CD4-positive, CD25-positive, alpha-beta regulatory T cell (primary cell): ENCODE measurements around the gene FITM2. TPM values are rescaled to one million over a fixed set of nuclear protein-coding genes. Genes with fewer than 3 reads are reported as not detected.

Experiments
- ATAC-seq, 2 donors: fragments of 150-1000 bp; cut with Tn5 transposase; one replicate each; pipeline ENCODE4 v1.10.0; 2021; ENCODE audit warnings: low read depth in 2 of 2, moderate number of reproducible peaks in 2 of 2, moderate library complexity in 1 of 2
- DNase-seq, 3 donors: peaks; one replicate each; pipeline versions ENCODE4 v3.0.0 to v3.0.0-alpha.2; 2012 to 2022; ENCODE audit warnings: mixed read lengths in 1 of 3
- H3K27ac ChIP-seq: one replicate; pipeline ENCODE4 v1.7.0; 2013; ENCODE audit warnings: mild to moderate bottlenecking, low read length; ENCODE audit not compliant: insufficient read depth, poor library complexity, severe bottlenecking
- H3K27me3 ChIP-seq: one replicate; pipeline ENCODE4 v1.7.0; 2013; ENCODE audit warnings: low read length; ENCODE audit not compliant: control insufficient read depth, insufficient read depth
- H3K36me3 ChIP-seq: one replicate; pipeline ENCODE4 v1.7.0; 2013; ENCODE audit warnings: mild to moderate bottlenecking, low read length, moderate library complexity; ENCODE audit not compliant: control insufficient read depth, insufficient read depth
- H3K4me1 ChIP-seq: 2 replicates; pipeline ENCODE4 v1.7.0; 2013; ENCODE audit warnings: mild to moderate bottlenecking, low read length; ENCODE audit not compliant: insufficient read depth, control insufficient read depth, poor library complexity, severe bottlenecking
- H3K4me3 ChIP-seq: one replicate; pipeline ENCODE4 v1.7.0; 2013; ENCODE audit warnings: low read depth, mild to moderate bottlenecking, low read length, moderate library complexity
- H3K9me3 ChIP-seq, 2 experiments: 1 replicate in 1 of 2; 2 replicates in 1 of 2; pipeline ENCODE4 v1.7.0; 2013; ENCODE audit warnings: low read length in 2 of 2, mild to moderate bottlenecking in 1 of 2, moderate library complexity in 1 of 2; ENCODE audit not compliant: control insufficient read depth in 2 of 2
- H3K27ac Mint-ChIP-seq, 3 donors: one replicate each; pipeline ENCODE4 v1.8.0; 2020 to 2022; ENCODE audit warnings: mild to moderate bottlenecking in 3 of 3, mixed read lengths in 3 of 3, moderate library complexity in 2 of 3
- H3K27me3 Mint-ChIP-seq: one replicate; pipeline ENCODE4 v1.8.0; 2022; ENCODE audit warnings: mild to moderate bottlenecking, mixed read lengths
- H3K36me3 Mint-ChIP-seq: one replicate; pipeline ENCODE4 v1.8.0; 2020; ENCODE audit warnings: mixed read lengths
- H3K4me1 Mint-ChIP-seq, 4 donors: one replicate each; pipeline ENCODE4 v1.8.0; 2020 to 2022; ENCODE audit warnings: mixed read lengths in 4 of 4, mild to moderate bottlenecking in 1 of 4
- H3K4me3 Mint-ChIP-seq, 4 donors: one replicate each; pipeline ENCODE4 v1.8.0; 2020 to 2022; ENCODE audit warnings: mild to moderate bottlenecking in 4 of 4, mixed read lengths in 4 of 4, moderate library complexity in 3 of 4
- H3K9me3 Mint-ChIP-seq, 7 donors: one replicate each; pipeline ENCODE4 v1.8.0; 2020 to 2022; ENCODE audit warnings: mixed read lengths in 7 of 7, mild to moderate bottlenecking in 3 of 7, moderate library complexity in 2 of 7
- polyA plus RNA-seq, 4 donors: library from polyadenylated mRNA; unstranded; fragments of 300-500 nt; fragmentation: Illumina TruSeq; gene quantifications; one replicate each; pipeline ENCODE4 v1.2.3, GENCODE V29; 2021
- total RNA-seq: library from RNA; stranded (reverse); gene quantifications from one replicate; pipeline ENCODE4 v1.2.3, GENCODE V29; 2022

The FITM2 gene
- total and polyA plus RNA-seq, 5 donors from 2014 or later, result 0.73 to 4.4 (median 1.3) TPM

DNA sequence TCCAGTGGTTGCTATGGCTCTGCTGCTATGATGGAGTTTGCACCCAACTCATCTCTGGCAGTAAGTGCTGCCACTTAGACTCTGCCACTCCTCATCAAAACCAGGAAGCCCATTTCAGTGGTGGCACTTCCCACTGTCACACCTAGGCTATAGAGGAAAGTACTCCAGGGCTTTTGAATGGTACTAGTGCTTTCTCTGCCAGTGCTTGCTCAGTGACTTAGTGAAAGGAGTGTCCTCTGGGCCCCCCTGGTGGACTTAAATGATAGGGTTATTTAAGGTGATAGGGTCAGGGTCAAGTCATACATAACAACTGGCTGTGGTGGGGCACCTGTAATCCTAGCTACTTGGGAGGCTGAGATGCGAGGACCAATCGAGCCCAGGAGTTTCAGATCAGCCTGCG lies 22.8 kb downstream of the FITM2 start:
- Histone ChIP-seq H3K4me3 (no peak overlapping the region), H3K27me3 (no peaks in the 10 kb centered on the region), H3K9me3 (no peaks in the 10 kb centered on the region), H3K27ac (no peak overlapping the region), H3K36me3 (peaks cover 2% of the 10 kb centered on the region), H3K4me1 (no peaks in the 10 kb centered on the region)
- H3K27ac Mint-ChIP-seq, result no peak overlapping the region
- H3K9me3 Mint-ChIP-seq, result no peaks in the 10 kb centered on the region
- ATAC-seq (peak in 1 of 2 donors; percentile 34), DNase-seq (peak in 2 of 3 donors; percentile 22 to 35)
- H3K4me3 Mint-ChIP-seq, result no peak overlapping the region
- H3K4me1 Mint-ChIP-seq, result no peaks in the 10 kb centered on the region
- H3K36me3 Mint-ChIP-seq, result peaks cover 29% of the 10 kb centered on the region
- H3K27me3 Mint-ChIP-seq, result no peaks in the 10 kb centered on the region

GRCh38 chr20:44287272-44288097 lies 23.5 kb downstream of the FITM2 start:
- Mint-ChIP-seq H3K4me3 (no peak overlapping the region), H3K27ac (no peak overlapping the region), H3K4me1 (no peaks in the 10 kb centered on the region), H3K9me3 (no peaks in the 10 kb centered on the region), H3K36me3 (peaks cover 29% of the 10 kb centered on the region), H3K27me3 (no peaks in the 10 kb centered on the region)
- peaks cover 2% of the 10 kb centered on the region for H3K36me3 ChIP-seq
- no peaks in the 10 kb centered on the region for H3K9me3 ChIP-seq
- DNase-seq (no peak), ATAC-seq (no peak)
- H3K27me3 ChIP-seq, result no peaks in the 10 kb centered on the region
- H3K4me3 ChIP-seq, result no peak overlapping the region
- no peaks in the 10 kb centered on the region for H3K4me1 ChIP-seq
- H3K27ac ChIP-seq, result no peak overlapping the region

DNA sequence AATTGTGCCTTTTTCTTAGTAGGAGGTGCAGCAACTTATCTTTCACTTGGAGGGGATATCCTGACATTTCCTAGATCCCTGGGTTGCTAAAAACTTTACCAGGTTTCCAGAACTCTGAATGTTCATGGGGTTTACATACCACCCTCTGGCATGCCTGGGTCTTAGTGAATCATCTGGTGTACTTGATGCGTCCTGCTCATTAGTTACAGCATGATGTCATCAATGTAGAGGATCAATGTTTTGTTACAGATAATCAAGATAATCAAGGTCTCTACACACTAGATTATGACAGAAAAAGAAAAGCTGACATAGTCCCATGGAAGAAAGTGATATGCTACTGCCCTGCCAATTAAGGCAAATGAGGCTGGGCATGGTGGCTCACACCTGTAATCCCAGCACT lies 27.0 kb downstream of the FITM2 start:
- H3K36me3 Mint-ChIP-seq, result peaks cover 13% of the 10 kb centered on the region
- H3K27ac Mint-ChIP-seq, result no peak overlapping the region
- H3K27me3 Mint-ChIP-seq, result no peaks in the 10 kb centered on the region

GRCh38 chr20:44282192-44282591 lies 28.8 kb downstream of the FITM2 start:
- H3K27ac Mint-ChIP-seq, result no peak overlapping the region
- Histone ChIP-seq H3K36me3 (no peaks in the 10 kb centered on the region), H3K4me3 (no peak overlapping the region), H3K27ac (no peak overlapping the region), H3K9me3 (no peaks in the 10 kb centered on the region), H3K4me1 (no peaks in the 10 kb centered on the region), H3K27me3 (no peaks in the 10 kb centered on the region)
- ATAC-seq (no peak), DNase-seq (no peak)
- H3K4me1 Mint-ChIP-seq, result peaks cover 0 to 3% (median 0%) of the 10 kb centered on the region in 4 donors
- H3K27me3 Mint-ChIP-seq, result no peaks in the 10 kb centered on the region
- H3K36me3 Mint-ChIP-seq, result peaks cover 13% of the 10 kb centered on the region
- no peak overlapping the region for H3K4me3 Mint-ChIP-seq
- peaks cover 0 to 3% (median 0%) of the 10 kb centered on the region in 7 donors for H3K9me3 Mint-ChIP-seq

More for the DNA sequence above, 27.0 kb downstream of the FITM2 start:
- no peaks in the 10 kb centered on the region for H3K9me3 ChIP-seq
- Mint-ChIP-seq H3K9me3 (peaks cover 0 to 2% (median 0%) of the 10 kb centered on the region in 7 donors), H3K4me1 (peaks cover 0 to 3% (median 0%) of the 10 kb centered on the region in 4 donors), H3K4me3 (no peak overlapping the region)
- DNase-seq, result no peak
- no peaks in the 10 kb centered on the region for H3K27me3 ChIP-seq
- no peak for ATAC-seq
- no peak overlapping the region for H3K4me3 ChIP-seq
- H3K4me1 ChIP-seq, result no peaks in the 10 kb centered on the region
- no peaks in the 10 kb centered on the region for H3K36me3 ChIP-seq
- no peak overlapping the region for H3K27ac ChIP-seq

GRCh38 chr20:44280387-44280786 lies 30.6 kb downstream of the FITM2 start:
- H3K4me3 Mint-ChIP-seq, result no peak overlapping the region
- Histone ChIP-seq H3K36me3 (no peaks in the 10 kb centered on the region), H3K9me3 (no peaks in the 10 kb centered on the region), H3K4me1 (no peaks in the 10 kb centered on the region), H3K27me3 (no peaks in the 10 kb centered on the region), H3K4me3 (no peak overlapping the region), H3K27ac (no peak overlapping the region)
- peaks cover 21% of the 10 kb centered on the region for H3K36me3 Mint-ChIP-seq
- peaks cover 0 to 3% (median 0%) of the 10 kb centered on the region in 4 donors for H3K4me1 Mint-ChIP-seq
- H3K27ac Mint-ChIP-seq, result no peak overlapping the region
- ATAC-seq (no peak), DNase-seq (no peak)
- H3K27me3 Mint-ChIP-seq, result no peaks in the 10 kb centered on the region
- H3K9me3 Mint-ChIP-seq, result peaks cover 0 to 3% (median 0%) of the 10 kb centered on the region in 7 donors

- Histone ChIP-seq H3K9me3 (no peaks in the 10 kb centered on the region), H3K36me3 (no peaks in the 10 kb centered on the region), H3K27me3 (no peaks in the 10 kb centered on the region), H3K27ac (no peak overlapping the region), H3K4me1 (no peaks in the 10 kb centered on the region), H3K4me3 (no peak overlapping the region)
- H3K27ac Mint-ChIP-seq, result peak overlapping the region in 1 of 3 donors; percentile 14
- H3K27me3 Mint-ChIP-seq, result no peaks in the 10 kb centered on the region
- H3K4me1 Mint-ChIP-seq, result peaks cover 0 to 3% (median 0%) of the 10 kb centered on the region in 4 donors
- H3K36me3 Mint-ChIP-seq, result peaks cover 21% of the 10 kb centered on the region
- H3K4me3 Mint-ChIP-seq, result no peak overlapping the region
- no peak for DNase-seq
- ATAC-seq, result no peak
- H3K9me3 Mint-ChIP-seq, result peaks cover 0 to 3% (median 0%) of the 10 kb centered on the region in 7 donors
Observed at GRCh38 chr20:44279228-44279627, 31.8 kb downstream of the FITM2 start.

- Histone ChIP-seq H3K4me1 (no peaks in the 10 kb centered on the region), H3K27ac (no peak overlapping the region), H3K27me3 (no peaks in the 10 kb centered on the region), H3K4me3 (no peak overlapping the region), H3K9me3 (no peaks in the 10 kb centered on the region), H3K36me3 (no peaks in the 10 kb centered on the region)
- ATAC-seq (no peak), DNase-seq (no peak)
- H3K9me3 Mint-ChIP-seq, result peaks cover 0 to 3% (median 0%) of the 10 kb centered on the region in 7 donors
- H3K27ac Mint-ChIP-seq, result no peak overlapping the region
- H3K4me3 Mint-ChIP-seq, result no peak overlapping the region
- peaks cover 26% of the 10 kb centered on the region for H3K36me3 Mint-ChIP-seq
- no peaks in the 10 kb centered on the region for H3K4me1 Mint-ChIP-seq
- no peaks in the 10 kb centered on the region for H3K27me3 Mint-ChIP-seq
Observed at GRCh38 chr20:44274303-44275017, 36.5 kb downstream of the FITM2 start.
